Spleen (tissue), 11 donors: ENCODE measurements around the gene FCGBP. TPM values are rescaled to one million over a fixed set of nuclear protein-coding genes. Genes with fewer than 3 reads are reported as not detected.
"Not testable (repeated sequence)": the region's sequence is repeated elsewhere in the genome, so short reads cannot be mapped to it uniquely, and the experiment has no call there.

ENCODE experiments used
- DNase-seq: peaks from one replicate; pipeline ENCODE4 v3.0.0-alpha.2; 2020
- H3K27ac ChIP-seq, 8 donors: fragments of 200-600 bp; sonication (generic) in 7 of 8; 1 replicate in 4 of 8; 2 replicates in 4 of 8; pipeline versions ENCODE4 v1.5.0 to v1.8.0; 2016 to 2021; ENCODE audit warnings: inconsistent platforms in 4 of 8, mild to moderate bottlenecking in 4 of 8, moderate library complexity in 1 of 8
- H3K27me3 ChIP-seq, 7 donors: fragments of 200-600 bp; sonication (generic) in 6 of 7; replicated peaks in 1 of 7; 1 replicate in 4 of 7; 2 replicates in 3 of 7; pipeline versions ENCODE4 v1.5.0 to v1.8.0; 2016 to 2021; ENCODE audit warnings: inconsistent platforms in 3 of 7, mild to moderate bottlenecking in 1 of 7
- H3K36me3 ChIP-seq, 6 donors: fragments of 200-600 bp; sonication (generic) in 5 of 6; 1 replicate in 4 of 6; 2 replicates in 2 of 6; pipeline versions ENCODE4 v1.5.0 to v1.8.0; 2016 to 2021; ENCODE audit warnings: inconsistent platforms in 2 of 6
- H3K4me1 ChIP-seq, 6 donors: fragments of 200-600 bp; sonication (generic) in 5 of 6; 1 replicate in 3 of 6; 2 replicates in 3 of 6; pipeline versions ENCODE4 v1.5.0 to v1.8.0; 2016 to 2021; ENCODE audit warnings: inconsistent platforms in 3 of 6
- H3K4me3 ChIP-seq, 8 donors: fragments of 200-600 bp; sonication (generic) in 7 of 8; 1 replicate in 4 of 8; 2 replicates in 4 of 8; pipeline versions ENCODE4 v1.5.0 to v1.8.0; 2016 to 2021; ENCODE audit warnings: inconsistent platforms in 4 of 8, mild to moderate bottlenecking in 4 of 8, moderate library complexity in 2 of 8
- H3K9me3 ChIP-seq, 8 donors: fragments of 200-600 bp; sonication (generic) in 7 of 8; 1 replicate in 4 of 8; 2 replicates in 4 of 8; pipeline versions ENCODE4 v1.5.0 to v1.8.0; 2016 to 2021; ENCODE audit warnings: inconsistent platforms in 4 of 8
- CTCF ChIP-seq, 11 experiments: fragments of 200-600 bp in 7 of 11; fragments of 450-650 bp in 4 of 11; sonication (generic) in 4 of 11; IDR thresholded peaks in 8 of 11; conservative IDR thresholded peaks in 3 of 11; 1 replicate in 7 of 11; 2 replicates in 4 of 11; pipeline versions ENCODE4 v1.4.0 to v1.8.0; 2016 to 2021; ENCODE audit warnings: antibody characterized with exemption in 11 of 11, inconsistent platforms in 4 of 11, mild to moderate bottlenecking in 1 of 11
- POLR2A ChIP-seq, 3 donors: fragments of 450-650 bp; IDR thresholded peaks; one replicate each; pipeline ENCODE4 v1.5.1; 2017; ENCODE audit warnings: antibody characterized with exemption in 3 of 3, mild to moderate bottlenecking in 1 of 3
- POLR2AphosphoS5 ChIP-seq, 3 donors: sonication (generic); formaldehyde crosslinking; IDR thresholded peaks; one replicate each; pipeline ENCODE4 v1.5.1; 2017; ENCODE audit warnings: antibody characterized with exemption in 3 of 3
- WGBS, 5 donors: extraction: QIAGEN DNeasy Blood & Tissue Kit in 3 of 5; methylation state at CpG; one replicate each; pipeline versions ENCODE4 v1.1.5 to v1.1.7; 2013 to 2018; 5-methylcytosine and 5-hydroxymethylcytosine counted together
- intact Hi-C: fragments of 100-400 bp; cut with DNase I; formaldehyde crosslinking; loops from one replicate; pipeline ENCODE4 v1.15.0; 2023; ENCODE audit warnings: low total_unique reads
- polyA plus RNA-seq, 3 donors: library from polyadenylated mRNA; stranded (reverse); fragments of 200-250 nt; gene quantifications; one replicate each; pipeline ENCODE4 v1.2.1, GENCODE V29; 2013
- total RNA-seq, 7 donors: library from RNA; depleted of rRNA in 3 of 7; stranded (reverse); fragments of >200 nt in 3 of 7; fragmentation: NEBNext Ultra II Directional in 4 of 7; extraction: Animal tissue kit (Norgen Biotek cat#: 25700) in 4 of 7; gene quantifications; one replicate each; pipeline versions ENCODE4 v1.1.0 to v1.2.1, GENCODE V29; 2016 to 2021
- donor health status: healthy with polysubstance abuse.
- donor health status: DM: no; HTN: no; CAD: no; lungs with moderate emphysema.
- donor health status: DM: no; HTN: no; CAD: no.
- donor health status: Bipolar disorder and iron deficiency.
- donor health status: healthy.
- donor health status: DM: no; HTN: no; CAD: no.
- donor health status: DM: yes; HTN: yes; CAD: no.

Gene FCGBP
- total and polyA plus RNA-seq, 10 donors = 0.91 to 18.9 (median 6.9) TPM

GRCh38 chr19:39967561-39967960 is 33.1 kb upstream of the FCGBP start:
- intact Hi-C loops = no loop called here
- 89 to 93% (median 91%) methylated on average over 9 of the region's 9 CpGs for WGBS, 5 donors
- H3K4me1 ChIP-seq = peaks cover 19 to 34% (median 29%) of the 10 kb centered on the region in 6 donors
- no peaks in the 10 kb centered on the region for H3K9me3 ChIP-seq
- no peaks in the 10 kb centered on the region for H3K27me3 ChIP-seq
- DNase-seq = no peak
- no peak overlapping the region for H3K4me3 ChIP-seq
- no peak overlapping the region for H3K27ac ChIP-seq
- no peak for TF ChIP-seq CTCF (IDR thresholded peaks at IDR 0.05 in 8 of 11, conservative IDR thresholded peaks at IDR 0.05 in 3 of 11)
- no peak for TF ChIP-seq POLR2A (IDR thresholded peaks at IDR 0.05)
- TF ChIP-seq POLR2AphosphoS5 (IDR thresholded peaks at IDR 0.05) = no peak
- peaks cover under 1 to 7% (median 6%) of the 10 kb centered on the region in 6 donors for H3K36me3 ChIP-seq

- Histone ChIP-seq H3K4me1 (peaks cover 11 to 25% (median 19%) of the 10 kb centered on the region in 6 donors), H3K27ac (no peak overlapping the region), H3K9me3 (no peaks in the 10 kb centered on the region), H3K36me3 (no peaks in the 10 kb centered on the region), H3K27me3 (no peaks in the 10 kb centered on the region), H3K4me3 (no peak overlapping the region)
- intact Hi-C loops = no loop called here
- 94 to 99% (median 96%) methylated on average over 6 of the region's 6 CpGs for WGBS, 5 donors
- DNase-seq = no peak
- no peak for TF ChIP-seq CTCF (IDR thresholded peaks at IDR 0.05 in 8 of 11, conservative IDR thresholded peaks at IDR 0.05 in 3 of 11)
- TF ChIP-seq POLR2A (IDR thresholded peaks at IDR 0.05) = no peak
- no peak for TF ChIP-seq POLR2AphosphoS5 (IDR thresholded peaks at IDR 0.05)
Observed at GRCh38 chr19:39966617-39967016, 32.2 kb upstream of the FCGBP start.

GRCh38 chr19:39963898-39964297 is 29.5 kb upstream of the FCGBP start:
- no peak for DNase-seq
- TF ChIP-seq POLR2A (IDR thresholded peaks at IDR 0.05) = no peak
- no peak for TF ChIP-seq CTCF (IDR thresholded peaks at IDR 0.05 in 8 of 11, conservative IDR thresholded peaks at IDR 0.05 in 3 of 11)
- TF ChIP-seq POLR2AphosphoS5 (IDR thresholded peaks at IDR 0.05) = no peak

GRCh38 chr19:39959407-39959806 is 25.0 kb upstream of the FCGBP start:
- H3K36me3 ChIP-seq, intact Hi-C loops, DNase-seq, H3K9me3 ChIP-seq, H3K4me3 ChIP-seq: not testable (repeated sequence)
- Histone ChIP-seq H3K4me1 (peaks cover 0 to 38% (median 9%) of the 10 kb centered on the region in 6 donors), H3K27me3 (peaks cover 0 to 25% (median 0%) of the 10 kb centered on the region in 7 donors), H3K27ac (peak overlapping the region in 3 of 8 donors; percentile 22 to 43 (median 34))
- WGBS, 5 donors = 34 to 42% (median 40%) methylated on average over 9 to 13 of the region's 13 CpGs

More at GRCh38 chr19:39963898-39964297, 29.5 kb upstream of the FCGBP start:
- Histone ChIP-seq H3K4me1 (peaks cover 0 to 20% (median 8%) of the 10 kb centered on the region in 6 donors), H3K4me3 (no peak overlapping the region), H3K36me3 (no peaks in the 10 kb centered on the region), H3K9me3 (no peaks in the 10 kb centered on the region), H3K27ac (no peak overlapping the region), H3K27me3 (peaks cover 0 to 10% (median 0%) of the 10 kb centered on the region in 7 donors)
- WGBS, 5 donors = 55 to 68% (median 60%) methylated on average over 3 of the region's 3 CpGs
- intact Hi-C loops = no loop called here

GRCh38 chr19:39958942-39959341 is 24.5 kb upstream of the FCGBP start:
- H3K4me3 ChIP-seq, H3K9me3 ChIP-seq, DNase-seq, intact Hi-C loops, H3K36me3 ChIP-seq: not testable (repeated sequence)
- H3K4me1 ChIP-seq = peaks cover 0 to 43% (median 13%) of the 10 kb centered on the region in 6 donors
- H3K27ac ChIP-seq = peak overlapping the region in 3 of 8 donors; percentile 22 to 43 (median 34)
- peaks cover 0 to 25% (median 0%) of the 10 kb centered on the region in 7 donors for H3K27me3 ChIP-seq
- 62 to 78% (median 66%) methylated on average over 3 of the region's 3 CpGs for WGBS, 5 donors

GRCh38 chr19:39957886-39958285 is 23.5 kb upstream of the FCGBP start:
- H3K27me3 ChIP-seq = peaks cover 0 to 25% (median 0%) of the 10 kb centered on the region in 7 donors
- WGBS, 5 donors = 75 to 89% (median 87%) methylated on average over 5 of the region's 5 CpGs
- H3K9me3 ChIP-seq, H3K27ac ChIP-seq, H3K36me3 ChIP-seq, DNase-seq, H3K4me3 ChIP-seq, intact Hi-C loops: not testable (repeated sequence)
- H3K4me1 ChIP-seq = peaks cover 4 to 53% (median 23%) of the 10 kb centered on the region in 6 donors
